Loucy (cell line): ENCODE measurements around the gene ACTR3C.

Experiments
- EZH2phosphoT487 ChIP-seq: fragments of 200-600 bp; IDR thresholded peaks from 2 replicates; pipeline ENCODE4 v1.6.1; 2018; ENCODE audit warnings: antibody characterized with exemption, mild to moderate bottlenecking, moderate library complexity, borderline replicate concordance
- TF ChIP-seq, protein P1 (sequence below): fragments of 200-600 bp; sonication (generic); conservative IDR thresholded peaks from 2 replicates; pipeline ENCODE4 v1.5.1; 2014; ENCODE audit warnings: mild to moderate bottlenecking, antibody characterized with exemption, low read length

DNA sequence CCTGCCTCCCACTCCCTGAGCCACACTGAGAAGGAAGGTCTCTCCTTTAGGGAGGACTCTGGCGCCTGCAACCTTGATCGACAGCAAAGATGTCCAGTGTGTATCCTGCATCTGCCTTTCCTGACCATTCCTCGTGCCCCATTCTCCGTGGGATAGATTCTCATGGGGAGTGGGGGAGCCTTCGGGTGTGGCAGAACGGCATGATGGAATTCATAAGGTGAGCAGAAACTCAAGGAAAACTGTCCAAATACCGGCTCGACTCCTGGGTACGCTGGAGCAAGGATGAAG lies 18.7 kb upstream of the ACTR3C start:
- TF ChIP-seq, protein P1, sequence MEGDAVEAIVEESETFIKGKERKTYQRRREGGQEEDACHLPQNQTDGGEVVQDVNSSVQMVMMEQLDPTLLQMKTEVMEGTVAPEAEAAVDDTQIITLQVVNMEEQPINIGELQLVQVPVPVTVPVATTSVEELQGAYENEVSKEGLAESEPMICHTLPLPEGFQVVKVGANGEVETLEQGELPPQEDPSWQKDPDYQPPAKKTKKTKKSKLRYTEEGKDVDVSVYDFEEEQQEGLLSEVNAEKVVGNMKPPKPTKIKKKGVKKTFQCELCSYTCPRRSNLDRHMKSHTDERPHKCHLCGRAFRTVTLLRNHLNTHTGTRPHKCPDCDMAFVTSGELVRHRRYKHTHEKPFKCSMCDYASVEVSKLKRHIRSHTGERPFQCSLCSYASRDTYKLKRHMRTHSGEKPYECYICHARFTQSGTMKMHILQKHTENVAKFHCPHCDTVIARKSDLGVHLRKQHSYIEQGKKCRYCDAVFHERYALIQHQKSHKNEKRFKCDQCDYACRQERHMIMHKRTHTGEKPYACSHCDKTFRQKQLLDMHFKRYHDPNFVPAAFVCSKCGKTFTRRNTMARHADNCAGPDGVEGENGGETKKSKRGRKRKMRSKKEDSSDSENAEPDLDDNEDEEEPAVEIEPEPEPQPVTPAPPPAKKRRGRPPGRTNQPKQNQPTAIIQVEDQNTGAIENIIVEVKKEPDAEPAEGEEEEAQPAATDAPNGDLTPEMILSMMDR, result no peak
- no peak for TF ChIP-seq EZH2phosphoT487
